Mononuclear cell (primary cell): ENCODE results near the gene DNAH8. TPM values are rescaled to one million over a fixed set of nuclear protein-coding genes. Genes with fewer than 3 reads are reported as not detected.

Experiments used
- H3K27me3 ChIP-seq: 2 replicates; pipeline ENCODE4 v1.6.0; 2011; ENCODE audit warnings: low read length, control low read depth; ENCODE audit not compliant: insufficient read depth
- H3K4me1 ChIP-seq: 2 replicates; pipeline ENCODE4 v1.5.1; 2011; ENCODE audit warnings: mild to moderate bottlenecking, low read length, control low read depth; ENCODE audit not compliant: insufficient read depth
- H3K4me3 ChIP-seq: 2 replicates; pipeline ENCODE4 v1.5.1; 2011; ENCODE audit warnings: mild to moderate bottlenecking, low read length, moderate library complexity
- H3K9me3 ChIP-seq: 2 replicates; pipeline ENCODE4 v1.5.1; 2011; ENCODE audit warnings: low read depth, mild to moderate bottlenecking, control low read depth, low read length
- total RNA-seq: library from RNA; depleted of rRNA; stranded (reverse); fragments of >200 nt; gene quantifications from one replicate; pipeline ENCODE4 v1.2.3, GENCODE V29; 2012

Gene DNAH8
- total RNA-seq, 1 donor, result 0.10 TPM

DNA sequence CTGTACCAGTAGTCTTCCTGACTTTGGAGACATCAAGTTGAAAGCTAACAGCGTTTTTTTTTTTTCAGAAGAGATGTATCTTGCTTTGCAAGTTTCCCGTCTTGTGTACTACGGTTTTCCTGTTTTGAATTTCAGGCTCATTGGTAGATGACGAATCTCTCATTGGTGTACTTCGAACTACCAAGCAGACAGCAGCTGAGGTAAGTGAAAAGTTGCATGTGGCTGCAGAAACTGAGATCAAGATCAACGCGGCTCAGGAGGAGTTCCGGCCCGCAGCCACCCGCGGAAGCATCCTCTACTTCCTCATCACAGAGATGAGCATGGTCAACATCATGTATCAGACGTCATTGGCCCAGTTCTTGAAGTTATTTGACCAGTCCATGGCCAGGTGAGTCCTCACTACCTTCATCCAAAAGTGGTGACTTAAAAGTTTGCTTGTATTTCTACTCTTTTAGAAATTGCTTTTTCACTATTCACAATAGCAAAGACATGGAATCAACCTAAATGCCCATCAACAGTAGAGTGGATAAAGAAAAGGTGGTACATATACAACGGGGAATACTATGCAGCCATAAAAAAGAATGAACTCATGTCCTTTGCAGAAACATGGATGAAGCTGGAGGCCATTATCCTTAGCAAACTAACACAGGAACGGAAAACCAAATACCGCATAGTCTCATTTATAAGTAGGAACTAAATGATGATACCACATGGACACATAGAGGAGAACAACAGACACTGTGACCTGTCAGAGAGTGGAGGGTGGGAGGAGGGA is 222.9 kb downstream of the DNAH8 start:
- Histone ChIP-seq H3K9me3 (no peaks in the 10 kb centered on the region), H3K4me3 (no peak overlapping the region), H3K4me1 (no peaks in the 10 kb centered on the region), H3K27me3 (no peaks in the 10 kb centered on the region)

GRCh38 chr6:38938741-38939140 is 223.6 kb downstream of the DNAH8 start:
- H3K4me3 ChIP-seq, result no peak overlapping the region
- no peaks in the 10 kb centered on the region for H3K27me3 ChIP-seq
- H3K4me1 ChIP-seq, result no peaks in the 10 kb centered on the region
- H3K9me3 ChIP-seq, result no peaks in the 10 kb centered on the region

DNA sequence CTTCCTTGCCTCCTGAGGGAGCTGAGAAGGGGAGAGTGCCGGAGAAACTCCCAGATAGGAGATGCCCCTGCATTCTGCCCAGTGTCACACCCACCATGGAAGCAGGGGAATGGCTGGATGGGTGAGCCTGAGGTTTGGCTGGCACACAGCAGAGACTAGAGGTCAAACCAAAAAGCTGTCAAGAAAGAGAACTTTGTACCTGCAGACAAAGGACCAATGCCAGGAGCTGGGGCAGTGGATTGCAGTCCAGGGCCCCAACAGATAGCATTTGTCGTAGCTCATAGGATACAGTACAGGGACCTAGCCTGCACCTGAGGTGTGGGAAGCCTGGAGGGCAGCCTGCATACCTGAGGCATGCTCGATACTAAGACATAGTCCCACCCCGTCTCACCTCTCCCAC is 227.3 kb downstream of the DNAH8 start:
- H3K27me3 ChIP-seq, result no peaks in the 10 kb centered on the region
- H3K9me3 ChIP-seq, result no peaks in the 10 kb centered on the region
- H3K4me3 ChIP-seq, result no peak overlapping the region
- no peaks in the 10 kb centered on the region for H3K4me1 ChIP-seq

DNA sequence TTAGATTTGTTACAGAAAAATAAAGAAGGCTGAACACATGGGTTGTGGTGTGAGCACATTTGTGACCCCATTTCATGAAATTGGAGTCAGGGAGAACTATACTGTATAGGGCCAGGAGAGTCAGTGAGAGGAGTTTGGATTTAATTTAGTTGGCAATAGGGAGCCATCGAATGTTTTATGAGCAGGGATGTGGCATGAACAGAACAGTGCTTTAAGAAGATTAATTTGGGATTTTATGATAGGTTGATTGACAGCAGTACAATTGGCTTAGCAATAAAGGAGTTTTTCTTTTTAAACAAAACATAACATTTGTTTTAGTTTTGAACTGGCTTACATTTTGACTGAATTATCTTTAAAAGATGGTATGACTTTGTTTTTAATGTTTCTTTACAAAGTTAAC is 227.9 kb downstream of the DNAH8 start:
- H3K4me1 ChIP-seq, result no peaks in the 10 kb centered on the region
- no peaks in the 10 kb centered on the region for H3K27me3 ChIP-seq
- H3K9me3 ChIP-seq, result no peaks in the 10 kb centered on the region
- H3K4me3 ChIP-seq, result no peak overlapping the region

DNA sequence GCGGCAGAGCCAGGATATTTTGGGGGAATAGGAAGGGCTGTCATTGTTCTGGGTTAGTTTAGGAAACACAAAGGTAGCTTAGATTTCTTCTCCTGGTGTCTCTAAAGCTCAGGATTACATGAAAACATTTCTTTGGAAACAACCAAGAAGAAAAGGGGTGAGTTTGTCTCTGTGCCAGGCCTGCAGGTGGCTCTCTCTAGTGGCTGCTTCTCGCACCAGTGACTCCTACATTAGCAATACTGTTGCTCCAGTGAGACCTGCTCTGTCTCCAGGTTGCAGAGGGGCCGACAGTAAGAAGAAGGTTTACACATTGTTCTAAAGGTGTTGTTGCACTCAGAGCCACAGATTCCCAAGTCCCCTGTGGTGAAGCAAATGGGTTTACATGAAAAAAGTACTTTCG is 228.9 kb downstream of the DNAH8 start:
- Histone ChIP-seq H3K27me3 (no peaks in the 10 kb centered on the region), H3K9me3 (no peaks in the 10 kb centered on the region), H3K4me3 (no peak overlapping the region), H3K4me1 (no peaks in the 10 kb centered on the region)

- no peaks in the 10 kb centered on the region for H3K4me1 ChIP-seq
- no peak overlapping the region for H3K4me3 ChIP-seq
- H3K9me3 ChIP-seq, result no peaks in the 10 kb centered on the region
- no peaks in the 10 kb centered on the region for H3K27me3 ChIP-seq
Measured at GRCh38 chr6:38944655-38945279, 229.7 kb downstream of the DNAH8 start.

- H3K4me3 ChIP-seq, result no peak overlapping the region
- H3K9me3 ChIP-seq, result peaks cover 8% of the 10 kb centered on the region
- peaks cover 27% of the 10 kb centered on the region for H3K27me3 ChIP-seq
- no peaks in the 10 kb centered on the region for H3K4me1 ChIP-seq
Measured at GRCh38 chr6:38955861-38956260, 240.8 kb downstream of the DNAH8 start.

DNA sequence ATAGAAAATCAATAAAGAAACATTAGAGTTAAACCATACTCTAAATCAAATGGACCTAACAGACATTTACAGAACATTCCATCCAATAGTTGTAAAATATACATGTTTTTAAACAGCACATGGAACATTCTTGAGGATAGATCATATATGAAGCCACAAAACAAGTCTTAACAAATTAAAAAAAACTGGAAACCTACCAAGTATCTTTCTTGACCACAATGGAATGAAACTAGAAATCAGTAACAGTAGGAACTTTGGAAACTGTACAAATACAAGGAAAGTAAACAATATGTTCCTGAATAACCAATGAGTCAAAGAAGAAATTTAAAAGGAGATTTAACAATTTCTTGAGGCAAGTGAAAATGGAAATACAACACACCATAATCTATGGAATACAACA is 242.3 kb downstream of the DNAH8 start:
- H3K9me3 ChIP-seq, result peaks cover 8% of the 10 kb centered on the region
- H3K4me1 ChIP-seq, result no peaks in the 10 kb centered on the region
- peaks cover 23% of the 10 kb centered on the region for H3K27me3 ChIP-seq
- H3K4me3 ChIP-seq, result no peak overlapping the region

DNA sequence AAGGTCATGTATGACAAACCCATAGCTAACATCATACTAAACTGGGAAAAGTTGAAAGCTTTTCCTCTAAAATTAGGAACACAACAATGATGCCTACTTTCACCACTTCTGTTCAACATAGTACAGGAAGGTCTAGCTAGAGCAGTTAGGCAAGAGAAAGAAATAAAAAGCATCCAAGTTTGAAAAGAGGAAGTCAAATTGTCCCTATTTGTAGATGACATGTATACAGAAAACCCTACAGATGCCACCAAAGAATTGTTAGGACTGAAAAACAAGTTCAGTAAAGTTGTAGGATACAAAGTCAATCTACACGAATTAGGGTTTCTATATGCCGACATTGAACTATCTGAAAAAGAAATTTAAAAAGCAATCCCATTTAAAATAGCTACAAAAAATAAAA is 244.0 kb downstream of the DNAH8 start:
- H3K27me3 ChIP-seq, result peaks cover 16% of the 10 kb centered on the region
- H3K4me1 ChIP-seq, result no peaks in the 10 kb centered on the region
- no peak overlapping the region for H3K4me3 ChIP-seq
- H3K9me3 ChIP-seq, result peaks cover 8% of the 10 kb centered on the region

DNA sequence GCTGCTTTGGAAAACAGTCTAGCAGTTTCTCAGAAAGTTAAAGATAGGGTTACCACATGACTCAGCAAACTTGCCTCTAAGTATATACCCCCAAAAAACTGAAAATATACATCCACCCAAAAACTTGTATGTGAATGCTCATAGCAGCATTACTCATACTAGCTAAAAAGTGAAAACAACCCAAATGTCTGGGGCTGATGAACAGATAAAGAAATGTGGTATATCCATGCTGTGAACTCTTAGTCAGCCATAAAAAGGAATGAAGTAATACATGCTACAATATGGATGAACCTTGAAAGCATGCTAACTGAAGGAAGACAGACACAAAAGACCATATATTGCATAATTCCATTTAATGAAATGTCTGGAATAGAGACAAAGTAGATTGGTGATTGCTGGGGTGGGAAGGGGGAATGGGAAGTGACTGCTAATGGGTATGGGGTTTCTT is 253.6 kb downstream of the DNAH8 start:
- H3K27me3 ChIP-seq, result no peaks in the 10 kb centered on the region
- H3K9me3 ChIP-seq, result no peaks in the 10 kb centered on the region
- no peaks in the 10 kb centered on the region for H3K4me1 ChIP-seq
- no peak overlapping the region for H3K4me3 ChIP-seq

GRCh38 chr6:38973178-38974057 is 258.3 kb downstream of the DNAH8 start:
- H3K27me3 ChIP-seq, result peaks cover 6% of the 10 kb centered on the region
- no peaks in the 10 kb centered on the region for H3K9me3 ChIP-seq
- no peaks in the 10 kb centered on the region for H3K4me1 ChIP-seq
- H3K4me3 ChIP-seq, result no peak overlapping the region

DNA sequence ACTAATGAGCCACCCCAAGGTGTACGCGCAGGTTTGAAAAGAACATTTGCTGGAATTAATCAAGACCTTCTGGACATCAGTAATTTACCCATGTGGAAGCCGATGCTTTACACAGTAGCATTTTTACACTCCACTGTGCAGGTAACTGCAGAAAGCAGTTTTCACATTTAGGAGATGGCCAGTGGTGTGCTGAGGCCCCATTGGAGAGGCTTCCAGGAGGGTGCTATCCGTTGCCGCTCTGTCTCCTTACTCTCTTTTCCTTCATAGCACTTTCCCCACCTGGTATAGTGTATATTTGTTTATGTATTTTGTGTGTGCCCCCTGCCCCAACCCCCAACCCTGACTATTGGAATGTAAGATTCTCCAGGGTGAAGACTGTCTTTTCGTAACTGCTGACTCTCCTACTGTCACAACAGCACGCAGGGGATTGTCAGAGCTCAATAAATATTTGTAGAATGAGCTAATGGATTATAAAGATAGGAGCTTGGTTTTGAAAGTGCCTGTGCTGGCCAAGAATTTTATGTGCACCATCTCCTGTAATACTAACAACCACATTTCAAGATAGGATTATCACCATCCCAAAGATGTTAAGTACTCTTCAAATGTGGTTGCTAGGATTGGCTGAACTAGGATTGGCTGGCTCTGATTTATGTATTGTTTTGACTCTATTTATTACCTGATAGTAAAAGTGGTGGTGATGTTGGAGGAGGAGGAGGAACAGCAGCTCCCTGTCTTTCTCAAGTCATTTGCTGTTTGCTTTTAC is 259.5 kb downstream of the DNAH8 start:
- Histone ChIP-seq H3K27me3 (peaks cover 10% of the 10 kb centered on the region), H3K4me3 (no peak overlapping the region), H3K4me1 (no peaks in the 10 kb centered on the region), H3K9me3 (no peaks in the 10 kb centered on the region)

GRCh38 chr6:38975621-38976049 is 260.5 kb downstream of the DNAH8 start:
- H3K27me3 ChIP-seq, result peaks cover 17% of the 10 kb centered on the region
- H3K4me3 ChIP-seq, result no peak overlapping the region
- H3K4me1 ChIP-seq, result no peaks in the 10 kb centered on the region
- no peaks in the 10 kb centered on the region for H3K9me3 ChIP-seq

GRCh38 chr6:38976051-38976450 is 260.9 kb downstream of the DNAH8 start:
- peaks cover 17% of the 10 kb centered on the region for H3K27me3 ChIP-seq
- H3K9me3 ChIP-seq, result no peaks in the 10 kb centered on the region
- H3K4me3 ChIP-seq, result no peak overlapping the region
- H3K4me1 ChIP-seq, result no peaks in the 10 kb centered on the region
